Colonic mucosa (tissue), 4 donors: ENCODE data around the gene PPIP5K1. TPM values are rescaled to one million over a fixed set of nuclear protein-coding genes. Genes with fewer than 3 reads are reported as not detected.
A peak's percentile ranks its signal among the peaks of the same experiment; 100 is the strongest.

ENCODE experiments used
- DNase-seq: peaks from one replicate; pipeline ENCODE4 v3.0.0-alpha.2; 2020
- H3K27ac ChIP-seq: fragments of 200-600 bp; one replicate; pipeline ENCODE4 v1.8.0; 2021
- H3K27me3 ChIP-seq: fragments of 200-600 bp; one replicate; pipeline ENCODE4 v1.8.0; 2021
- H3K36me3 ChIP-seq: fragments of 200-600 bp; one replicate; pipeline ENCODE4 v1.8.0; 2021
- H3K4me1 ChIP-seq: fragments of 200-600 bp; one replicate; pipeline ENCODE4 v1.8.0; 2021; ENCODE audit warnings: mild to moderate bottlenecking
- H3K4me3 ChIP-seq: fragments of 200-600 bp; one replicate; pipeline ENCODE4 v1.8.0; 2021
- H3K9ac ChIP-seq, 2 donors: one replicate each; pipeline ENCODE4 v1.7.0; 2013; ENCODE audit warnings: control low read depth in 2 of 2, low read depth in 2 of 2, low read length in 2 of 2
- H3K9me3 ChIP-seq: fragments of 200-600 bp; one replicate; pipeline ENCODE4 v1.8.0; 2021
- intact Hi-C: fragments of 100-400 bp; cut with DNase I; formaldehyde crosslinking; loops from one replicate; pipeline ENCODE4 v1.14.1; 2022
- total RNA-seq, 2 donors: library from RNA; stranded (reverse); fragmentation: NEBNext Ultra II Directional in 1 of 2; extraction: Animal tissue kit (Norgen Biotek cat#: 25700) in 1 of 2; gene quantifications; one replicate each; pipeline ENCODE4 v1.2.1, GENCODE V29; 2021
- TF ChIP-seq, protein P1 (sequence below): fragments of 200-600 bp; IDR thresholded peaks from one replicate; pipeline ENCODE4 v1.8.0; 2022; ENCODE audit warnings: antibody characterized with exemption, mild to moderate bottlenecking
- donor health status: healthy.
- donor health status: DM: no; HTN: no; CAD: no.
- donor health status: DM: no; HTN: no; CAD: no.

Gene PPIP5K1
- total RNA-seq, 2 donors from 2014 or later: 62.5 to 116 TPM

DNA sequence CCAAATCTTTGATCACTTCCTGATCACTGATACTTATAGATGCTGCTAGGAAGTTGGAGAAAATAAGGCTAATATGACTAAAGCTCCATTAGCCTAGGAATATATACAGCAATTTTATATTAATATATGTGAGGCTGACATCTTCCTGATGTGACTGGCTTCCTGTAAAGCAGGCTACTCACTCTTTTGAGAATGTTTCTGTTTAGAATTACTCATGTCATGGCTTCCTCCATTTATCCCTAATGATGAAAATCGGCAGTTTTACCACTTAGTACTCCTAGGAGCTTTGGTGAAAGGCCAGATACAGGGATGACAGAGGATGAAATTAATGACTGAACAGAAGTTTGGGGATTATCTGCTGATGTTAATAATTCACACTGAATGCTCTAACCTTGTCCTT is 76.5 kb downstream of the PPIP5K1 start:
- Histone ChIP-seq H3K27me3 (no peaks in the 10 kb centered on the region), H3K9ac (no peak overlapping the region), H3K9me3 (no peaks in the 10 kb centered on the region), H3K4me1 (peaks cover 9% of the 10 kb centered on the region), H3K4me3 (no peak overlapping the region), H3K27ac (no peak overlapping the region), H3K36me3 (no peaks in the 10 kb centered on the region)
- intact Hi-C loops: no loop called here
- TF ChIP-seq, protein P1, sequence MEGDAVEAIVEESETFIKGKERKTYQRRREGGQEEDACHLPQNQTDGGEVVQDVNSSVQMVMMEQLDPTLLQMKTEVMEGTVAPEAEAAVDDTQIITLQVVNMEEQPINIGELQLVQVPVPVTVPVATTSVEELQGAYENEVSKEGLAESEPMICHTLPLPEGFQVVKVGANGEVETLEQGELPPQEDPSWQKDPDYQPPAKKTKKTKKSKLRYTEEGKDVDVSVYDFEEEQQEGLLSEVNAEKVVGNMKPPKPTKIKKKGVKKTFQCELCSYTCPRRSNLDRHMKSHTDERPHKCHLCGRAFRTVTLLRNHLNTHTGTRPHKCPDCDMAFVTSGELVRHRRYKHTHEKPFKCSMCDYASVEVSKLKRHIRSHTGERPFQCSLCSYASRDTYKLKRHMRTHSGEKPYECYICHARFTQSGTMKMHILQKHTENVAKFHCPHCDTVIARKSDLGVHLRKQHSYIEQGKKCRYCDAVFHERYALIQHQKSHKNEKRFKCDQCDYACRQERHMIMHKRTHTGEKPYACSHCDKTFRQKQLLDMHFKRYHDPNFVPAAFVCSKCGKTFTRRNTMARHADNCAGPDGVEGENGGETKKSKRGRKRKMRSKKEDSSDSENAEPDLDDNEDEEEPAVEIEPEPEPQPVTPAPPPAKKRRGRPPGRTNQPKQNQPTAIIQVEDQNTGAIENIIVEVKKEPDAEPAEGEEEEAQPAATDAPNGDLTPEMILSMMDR: no peak
- DNase-seq: no peak

DNA sequence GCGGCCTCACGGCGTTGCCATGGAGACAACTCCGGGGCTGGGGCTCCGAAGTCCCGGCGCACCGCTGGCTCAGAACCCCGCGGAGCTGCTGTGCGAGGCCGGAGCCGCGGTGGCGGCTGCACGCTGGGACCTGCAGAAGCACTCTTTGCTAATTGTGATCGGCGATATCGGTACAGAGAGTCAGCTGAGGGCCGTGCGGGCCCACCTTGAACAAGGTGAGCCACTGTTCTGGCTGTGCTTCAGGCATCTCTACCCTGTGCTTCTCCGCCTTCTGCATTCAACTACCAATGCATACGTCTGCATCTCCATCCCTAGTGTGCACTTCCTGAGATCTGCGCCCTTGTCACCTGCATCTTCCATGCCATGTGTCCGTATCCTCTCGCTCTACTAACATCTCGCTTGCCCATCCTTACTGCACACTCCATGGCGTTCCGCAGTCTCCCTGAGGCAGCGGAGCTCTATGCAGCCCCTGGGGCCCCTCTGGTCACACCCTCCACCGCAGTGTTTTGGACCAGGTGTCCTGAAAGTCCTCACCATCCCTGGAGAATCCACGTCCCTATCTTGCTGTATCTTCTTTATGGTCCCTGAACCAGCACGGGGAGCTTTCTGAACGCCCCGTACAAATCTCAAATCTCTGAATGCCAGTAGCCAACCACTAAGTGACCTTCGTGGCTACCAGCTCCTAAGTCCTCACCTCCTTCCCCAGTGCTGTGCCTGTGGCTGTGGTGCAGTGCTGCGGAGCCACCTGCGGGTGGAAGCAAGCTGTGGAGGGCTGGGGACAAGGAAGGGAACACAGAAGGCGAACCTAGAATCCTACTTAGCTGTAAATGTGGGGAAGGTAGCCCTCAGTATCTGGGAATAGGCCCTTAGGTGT is 78.8 kb downstream of the PPIP5K1 start:
- Histone ChIP-seq H3K9me3 (no peaks in the 10 kb centered on the region), H3K4me1 (peaks cover 6% of the 10 kb centered on the region), H3K27me3 (no peaks in the 10 kb centered on the region), H3K9ac (peak overlapping the region; percentile 36 to 60), H3K27ac (no peak overlapping the region), H3K36me3 (no peaks in the 10 kb centered on the region), H3K4me3 (peak overlapping the region; percentile 46)
- TF ChIP-seq, protein P1: no peak
- intact Hi-C loops: no loop called here
- peak; percentile 39 for DNase-seq

DNA sequence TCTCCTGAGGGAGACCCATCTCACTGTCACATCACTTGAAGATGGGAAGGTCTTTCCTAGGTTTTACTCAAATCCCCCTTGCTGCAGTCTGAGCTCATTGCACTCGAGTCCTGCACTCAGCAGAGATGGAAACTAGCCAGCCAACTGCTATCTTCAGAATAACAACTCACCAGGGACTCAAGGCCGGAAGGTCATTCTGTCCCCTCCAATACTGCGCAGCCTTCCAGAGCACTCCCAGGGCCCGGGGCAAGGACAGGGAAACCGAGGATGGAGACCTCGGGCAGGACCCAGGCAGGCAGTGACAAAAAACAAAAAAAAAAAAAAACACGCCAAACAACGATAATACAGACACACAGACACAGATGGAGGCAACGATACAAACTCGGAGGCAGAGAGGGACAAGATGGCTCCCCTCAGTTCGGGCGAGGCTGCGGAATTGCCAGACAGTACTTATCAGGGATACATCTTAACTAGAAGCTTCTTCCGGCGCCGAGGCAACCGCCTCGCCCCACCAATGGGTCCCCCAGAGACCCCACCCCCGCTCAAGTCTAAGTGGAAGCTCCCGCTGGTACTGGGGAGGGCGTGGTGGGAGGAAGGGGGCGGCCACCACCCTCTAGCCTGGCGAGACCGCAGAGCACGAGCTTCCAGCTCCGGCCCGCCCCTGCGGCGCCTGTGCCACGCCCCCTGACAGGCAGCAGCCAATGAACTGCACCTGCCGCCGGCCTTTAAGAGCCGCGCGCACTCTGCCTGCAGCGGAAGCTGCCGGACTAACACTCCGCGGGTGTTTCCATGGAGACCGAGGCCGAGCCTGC is 79.6 kb downstream of the PPIP5K1 start:
- Histone ChIP-seq H3K27ac (peak overlapping the region; percentile 59), H3K9me3 (no peaks in the 10 kb centered on the region), H3K36me3 (no peaks in the 10 kb centered on the region), H3K9ac (peak overlapping the region; percentile 57 to 74), H3K4me3 (peak overlapping the region; percentile 46), H3K4me1 (peaks cover 6% of the 10 kb centered on the region), H3K27me3 (no peaks in the 10 kb centered on the region)
- TF ChIP-seq, protein P1: no peak
- intact Hi-C loops: no loop called here
- DNase-seq: peak; percentile 98

DNA sequence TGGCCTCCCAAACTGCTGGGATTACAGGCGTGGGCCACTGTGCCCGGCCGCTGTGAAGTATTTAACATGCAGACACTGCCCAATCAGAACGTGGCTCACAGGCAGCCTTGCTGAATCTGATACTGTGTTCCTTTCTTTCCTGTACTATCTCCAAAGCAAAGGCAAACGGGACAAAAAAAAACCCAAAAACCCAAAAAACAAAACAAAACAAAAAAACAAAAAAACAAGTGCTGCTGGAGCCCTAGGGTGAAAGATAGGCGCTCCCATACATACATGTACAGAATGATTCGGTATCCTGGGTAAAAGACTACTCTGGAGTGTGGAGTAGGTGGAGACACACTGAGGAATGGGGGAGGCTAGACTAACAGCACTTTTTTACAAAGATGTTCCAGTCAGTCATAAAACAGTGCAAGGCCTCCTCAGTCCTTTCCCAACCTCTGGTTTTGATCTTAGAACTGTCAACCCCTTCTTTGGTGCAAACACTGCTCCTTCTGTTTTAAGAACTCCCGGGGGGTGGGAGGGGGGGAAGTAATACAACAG is 80.3 kb downstream of the PPIP5K1 start:
- peaks cover 6% of the 10 kb centered on the region for H3K4me1 ChIP-seq
- DNase-seq: no peak
- H3K4me3 ChIP-seq: peak overlapping the region; percentile 46
- H3K27me3 ChIP-seq: no peaks in the 10 kb centered on the region
- intact Hi-C loops: no loop called here
- H3K27ac ChIP-seq: peak overlapping the region; percentile 59
- TF ChIP-seq, protein P1: no peak
- no peaks in the 10 kb centered on the region for H3K36me3 ChIP-seq
- H3K9me3 ChIP-seq: no peaks in the 10 kb centered on the region
- H3K9ac ChIP-seq: no peak overlapping the region

DNA sequence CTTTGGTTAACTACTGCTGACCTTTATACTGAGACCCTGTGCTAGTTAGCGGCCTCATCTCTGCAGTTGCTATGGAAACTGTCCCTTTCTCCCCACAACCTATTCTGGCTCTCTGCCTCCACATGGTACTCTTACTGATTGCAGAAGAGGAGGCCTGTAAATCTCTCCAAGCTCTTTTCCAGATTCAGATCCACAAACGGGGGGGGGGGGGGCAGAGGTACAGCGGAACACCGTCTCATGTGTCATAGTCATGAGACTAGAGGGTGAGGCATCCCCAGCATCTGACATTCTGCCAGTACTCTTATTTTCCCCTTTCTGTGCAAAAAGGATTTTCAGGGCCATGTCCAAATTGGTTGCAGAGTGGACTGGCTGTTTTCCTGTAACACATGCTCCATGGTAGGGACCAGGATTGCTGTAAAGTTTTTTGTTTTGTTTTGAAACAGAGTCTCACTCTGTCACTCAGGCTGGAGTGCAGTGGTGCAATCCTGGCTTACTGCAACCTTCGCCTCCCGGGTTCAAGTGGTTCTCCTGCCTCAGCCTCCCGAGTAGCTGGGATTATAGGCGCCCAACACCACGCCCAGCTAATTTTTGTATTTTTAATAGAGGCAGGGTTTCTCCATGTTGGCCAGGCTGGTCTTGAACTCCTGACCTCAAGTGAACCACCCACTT is 80.9 kb downstream of the PPIP5K1 start:
- no peaks in the 10 kb centered on the region for H3K9me3 ChIP-seq
- H3K27me3 ChIP-seq: no peaks in the 10 kb centered on the region
- no peak overlapping the region for H3K4me3 ChIP-seq
- no peaks in the 10 kb centered on the region for H3K36me3 ChIP-seq
- no peak for DNase-seq
- H3K27ac ChIP-seq: peak overlapping the region; percentile 59
- intact Hi-C loops: no loop called here
- TF ChIP-seq, protein P1: no peak
- H3K4me1 ChIP-seq: peaks cover 6% of the 10 kb centered on the region
- peak overlapping the region in 1 of 2 donors; percentile 37 for H3K9ac ChIP-seq
